OCI-LY7 (cell line): ENCODE measurements around the gene KRT76. TPM values are rescaled to one million over a fixed set of nuclear protein-coding genes. Genes with fewer than 3 reads are reported as not detected.

Source experiments
- BruUV-seq: library from RNA; stranded (reverse); fragments of 400-500 nt; replicated peaks from 2 replicates; lab custom pipeline; 2021; lab: Mats Ljungman, UMichigan
- CTCF ChIA-PET: fragments of 300-600 bp; sonication (Branson Sonifier 250); formaldehyde crosslinking; loops from one replicate; lab custom pipeline; 2022; ENCODE audit warnings: antibody characterized with exemption; ENCODE audit not compliant: unreplicated experiment; lab: Charles Lee
- POLR2A ChIA-PET: fragments of 300-600 bp; sonication (Branson Sonifier 250); formaldehyde crosslinking; loops from one replicate; lab custom pipeline; 2022; ENCODE audit warnings: antibody characterized with exemption; lab: Charles Lee
- DNase-seq: peaks from one replicate; pipeline ENCODE4 v3.0.0-alpha.2; 2015; ENCODE audit warnings: low spot score
- H2AFZ ChIP-seq: fragments of 200-600 bp; sonication (generic), shearing (Covaris generic); 2 replicates; pipeline ENCODE4 v1.6.1; 2014; ENCODE audit warnings: mild to moderate bottlenecking, antibody characterized with exemption, low read length, moderate library complexity
- H3K27ac ChIP-seq: fragments of 200-600 bp; sonication (generic); 2 replicates; pipeline ENCODE4 v1.5.1; 2014; ENCODE audit warnings: mixed run types, low read depth, mild to moderate bottlenecking, moderate library complexity, low read length, inconsistent platforms; ENCODE audit not compliant: poor library complexity, severe bottlenecking
- H3K36me3 ChIP-seq: fragments of 200-600 bp; sonication (generic); 2 replicates; pipeline ENCODE4 v1.6.1; 2014; ENCODE audit warnings: mild to moderate bottlenecking, antibody characterized with exemption, low read length, moderate library complexity, mixed read lengths; ENCODE audit not compliant: insufficient read depth
- H3K4me1 ChIP-seq: fragments of 200-600 bp; sonication (generic); 2 replicates; pipeline ENCODE4 v1.5.1; 2014; ENCODE audit warnings: mild to moderate bottlenecking, low read length; ENCODE audit not compliant: insufficient read depth, poor library complexity, severe bottlenecking
- H3K4me2 ChIP-seq: fragments of 200-600 bp; sonication (generic); 2 replicates; pipeline ENCODE4 v1.6.1; 2014; ENCODE audit warnings: mild to moderate bottlenecking, low read length
- H3K4me3 ChIP-seq: fragments of 200-600 bp; sonication (generic); 2 replicates; pipeline ENCODE4 v1.5.1; 2014; ENCODE audit warnings: mild to moderate bottlenecking, low read depth, low read length; ENCODE audit not compliant: poor library complexity, severe bottlenecking
- H3K79me2 ChIP-seq: fragments of 200-600 bp; sonication (generic); 2 replicates; pipeline ENCODE4 v1.6.1; 2016; ENCODE audit warnings: low read depth, mild to moderate bottlenecking, low read length, moderate library complexity, mixed read lengths; ENCODE audit not compliant: insufficient read depth
- H3K9me2 ChIP-seq: fragments of 200-600 bp; sonication (generic); 2 replicates; pipeline ENCODE4 v1.6.1; 2016; ENCODE audit warnings: mild to moderate bottlenecking, low read length, mixed read lengths; ENCODE audit not compliant: insufficient read depth
- H3K9me3 ChIP-seq: fragments of 200-600 bp; sonication (generic); 2 replicates; pipeline ENCODE4 v1.6.1; 2014; ENCODE audit warnings: mild to moderate bottlenecking, mixed run types, low read length, mixed read lengths
- H4K20me1 ChIP-seq: fragments of 200-600 bp; sonication (generic); 2 replicates; pipeline ENCODE4 v1.6.1; 2014; ENCODE audit warnings: mild to moderate bottlenecking, antibody characterized with exemption, low read length, moderate library complexity, mixed read lengths; ENCODE audit not compliant: insufficient read depth
- CTCF ChIP-seq: fragments of 200-600 bp; sonication (generic); conservative IDR thresholded peaks from 2 replicates; pipeline ENCODE4 v1.5.1; 2014; ENCODE audit warnings: mild to moderate bottlenecking, antibody characterized with exemption, low read length, moderate library complexity, mixed read lengths
- EZH2phosphoT487 ChIP-seq: fragments of 200-600 bp; sonication (generic); IDR thresholded peaks from 2 replicates; pipeline ENCODE4 v1.6.1; 2018; ENCODE audit warnings: low read depth, borderline replicate concordance, mild to moderate bottlenecking, mixed run types, antibody characterized with exemption, low read length, moderate library complexity, mixed read lengths
- intact Hi-C: fragments of 100-400 bp; cut with micrococcal nuclease; formaldehyde crosslinking; loops from one replicate; pipeline ENCODE4 v1.10.0; 2022; ENCODE audit not compliant: unreplicated experiment
- total RNA-seq, 2 experiments: library from RNA; depleted of rRNA in 1 of 2; stranded (reverse); fragments of >200 nt in 1 of 2; shearing (Covaris generic) in 1 of 2; gene quantifications; 2 replicates each; pipeline ENCODE4 v1.2.3, GENCODE V29; 2014 to 2022

The KRT76 gene
- total RNA-seq, 2 experiments from 2014 or later, result not detected

- H2AFZ ChIP-seq, result no peak overlapping the region
- no peak overlapping the region for H3K4me2 ChIP-seq
- TF ChIP-seq EZH2phosphoT487, result no peak
- no peak for TF ChIP-seq CTCF
- no peaks in the 10 kb centered on the region for H4K20me1 ChIP-seq
- no peak for DNase-seq
- no peaks in the 10 kb centered on the region for H3K79me2 ChIP-seq
- no peak overlapping the region for H3K4me3 ChIP-seq
- no peaks in the 10 kb centered on the region for H3K36me3 ChIP-seq
- CTCF ChIA-PET, result no interaction called here
- H3K9me2 ChIP-seq, result no peaks in the 10 kb centered on the region
- no TSS peak for BruUV-seq
- H3K4me1 ChIP-seq, result no peaks in the 10 kb centered on the region
- H3K27ac ChIP-seq, result no peak overlapping the region
- POLR2A ChIA-PET, result no interaction called here
- intact Hi-C loops, result no loop called here
- no peaks in the 10 kb centered on the region for H3K9me3 ChIP-seq
Observed at GRCh38 chr12:52821071-52821730, 44.1 kb upstream of the KRT76 start.

- H3K27ac ChIP-seq, result no peak overlapping the region
- H3K9me3 ChIP-seq, result no peaks in the 10 kb centered on the region
- CTCF ChIA-PET, result no interaction called here
- H3K4me3 ChIP-seq, result no peak overlapping the region
- no peak for TF ChIP-seq EZH2phosphoT487
- TF ChIP-seq CTCF, result no peak
- no peaks in the 10 kb centered on the region for H3K79me2 ChIP-seq
- H3K9me2 ChIP-seq, result no peaks in the 10 kb centered on the region
- no peaks in the 10 kb centered on the region for H3K36me3 ChIP-seq
- no TSS peak for BruUV-seq
- H3K4me1 ChIP-seq, result no peaks in the 10 kb centered on the region
- POLR2A ChIA-PET, result no interaction called here
- no peak overlapping the region for H2AFZ ChIP-seq
- intact Hi-C loops, result no loop called here
- DNase-seq, result no peak
- no peaks in the 10 kb centered on the region for H4K20me1 ChIP-seq
- H3K4me2 ChIP-seq, result no peak overlapping the region
Observed at GRCh38 chr12:52820521-52820920, 43.4 kb upstream of the KRT76 start.

DNA sequence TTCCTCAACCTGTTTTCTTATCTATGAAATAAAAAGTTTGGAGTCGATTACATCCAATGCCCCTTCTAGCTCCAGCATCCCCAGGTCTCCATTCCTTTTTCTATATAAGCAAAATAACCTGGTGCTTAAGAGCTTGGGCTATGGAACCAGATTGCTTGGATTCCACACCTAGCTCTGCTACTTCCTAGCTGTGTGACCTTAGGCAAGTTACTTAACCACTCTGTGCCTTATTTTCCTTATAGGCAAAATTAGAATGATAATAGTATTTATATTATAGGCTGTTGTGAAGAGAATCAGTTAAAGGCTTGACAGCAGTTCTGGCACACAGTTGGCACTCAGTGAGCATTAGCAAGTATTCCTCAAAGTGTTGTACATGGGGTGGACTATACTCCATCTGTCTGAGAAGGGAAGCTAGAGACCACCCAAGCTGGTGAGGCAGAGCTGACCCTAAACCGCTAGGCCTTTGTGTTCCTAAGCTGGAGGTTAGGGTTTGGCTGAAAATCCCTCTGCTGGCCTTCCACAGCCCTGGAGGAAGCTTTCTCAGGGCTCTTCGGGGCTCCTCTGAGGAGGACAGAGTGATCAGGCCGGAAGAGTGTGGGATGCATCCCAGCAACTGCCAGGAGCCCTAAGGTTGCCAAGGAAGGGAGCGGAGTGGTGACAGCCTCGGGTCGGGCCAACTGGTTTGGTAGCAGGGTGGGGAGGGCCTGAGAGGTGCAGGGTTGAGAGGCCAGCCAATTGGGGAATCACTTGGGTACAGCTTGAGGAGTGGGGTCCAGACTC lies 42.8 kb upstream of the KRT76 start:
- Histone ChIP-seq H3K4me2 (no peak overlapping the region), H3K27ac (no peak overlapping the region), H3K36me3 (no peaks in the 10 kb centered on the region), H3K9me2 (no peaks in the 10 kb centered on the region), H3K4me3 (no peak overlapping the region), H4K20me1 (no peaks in the 10 kb centered on the region), H3K79me2 (no peaks in the 10 kb centered on the region), H2AFZ (no peak overlapping the region), H3K9me3 (no peaks in the 10 kb centered on the region), H3K4me1 (no peaks in the 10 kb centered on the region)
- DNase-seq, result no peak
- POLR2A ChIA-PET, result interaction anchor here (0.6 to 0.7 kb wide), 2 partner anchors 9 to 324 kb away, joined by 3 to 5 read pairs; no protein-coding TSS in a partner anchor
- TF ChIP-seq EZH2phosphoT487 (no peak), CTCF (no peak)
- no TSS peak for BruUV-seq
- intact Hi-C loops, result no loop called here
- CTCF ChIA-PET, result no interaction called here
